ENCODE measurements around the gene ATM.

The ATM gene

DNA sequence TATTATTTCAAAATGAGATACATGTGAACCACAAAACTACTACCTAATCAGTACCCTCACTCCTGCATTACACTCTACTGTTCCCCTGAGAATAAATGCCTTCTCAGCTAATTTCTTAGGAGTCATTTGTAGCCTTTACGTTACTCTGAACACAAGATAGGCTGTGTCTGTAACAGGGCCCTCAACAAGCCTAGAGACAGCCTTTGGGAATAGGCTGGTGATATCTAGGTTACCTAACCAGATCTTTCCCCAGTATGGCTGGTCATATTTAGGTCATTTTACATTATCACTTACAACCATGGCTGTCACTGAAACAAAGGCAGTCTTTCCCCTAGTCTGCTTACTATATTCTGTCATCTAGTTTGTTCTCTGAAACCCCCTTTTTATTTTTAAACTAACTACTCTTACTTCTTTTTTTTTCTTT lies 14.2 kb downstream of the ATM start:
- intact Hi-C loops (cut with DNase I; ENCODE audit: low total_unique reads): no loop called here
- TF ChIP-seq, protein P1, sequence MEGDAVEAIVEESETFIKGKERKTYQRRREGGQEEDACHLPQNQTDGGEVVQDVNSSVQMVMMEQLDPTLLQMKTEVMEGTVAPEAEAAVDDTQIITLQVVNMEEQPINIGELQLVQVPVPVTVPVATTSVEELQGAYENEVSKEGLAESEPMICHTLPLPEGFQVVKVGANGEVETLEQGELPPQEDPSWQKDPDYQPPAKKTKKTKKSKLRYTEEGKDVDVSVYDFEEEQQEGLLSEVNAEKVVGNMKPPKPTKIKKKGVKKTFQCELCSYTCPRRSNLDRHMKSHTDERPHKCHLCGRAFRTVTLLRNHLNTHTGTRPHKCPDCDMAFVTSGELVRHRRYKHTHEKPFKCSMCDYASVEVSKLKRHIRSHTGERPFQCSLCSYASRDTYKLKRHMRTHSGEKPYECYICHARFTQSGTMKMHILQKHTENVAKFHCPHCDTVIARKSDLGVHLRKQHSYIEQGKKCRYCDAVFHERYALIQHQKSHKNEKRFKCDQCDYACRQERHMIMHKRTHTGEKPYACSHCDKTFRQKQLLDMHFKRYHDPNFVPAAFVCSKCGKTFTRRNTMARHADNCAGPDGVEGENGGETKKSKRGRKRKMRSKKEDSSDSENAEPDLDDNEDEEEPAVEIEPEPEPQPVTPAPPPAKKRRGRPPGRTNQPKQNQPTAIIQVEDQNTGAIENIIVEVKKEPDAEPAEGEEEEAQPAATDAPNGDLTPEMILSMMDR (IDR thresholded peaks at IDR 0.05): no peak
- Histone ChIP-seq H3K4me3 (no peak overlapping the region), H3K27me3 (no peaks in the 10 kb centered on the region), H3K36me3 (peaks cover 33 to 59% (median 37%) of the 10 kb centered on the region in 3 donors), H3K9me3 (no peaks in the 10 kb centered on the region), H3K4me1 (no peaks in the 10 kb centered on the region), H3K27ac (no peak overlapping the region)
- DNase-seq: no peak

DNA sequence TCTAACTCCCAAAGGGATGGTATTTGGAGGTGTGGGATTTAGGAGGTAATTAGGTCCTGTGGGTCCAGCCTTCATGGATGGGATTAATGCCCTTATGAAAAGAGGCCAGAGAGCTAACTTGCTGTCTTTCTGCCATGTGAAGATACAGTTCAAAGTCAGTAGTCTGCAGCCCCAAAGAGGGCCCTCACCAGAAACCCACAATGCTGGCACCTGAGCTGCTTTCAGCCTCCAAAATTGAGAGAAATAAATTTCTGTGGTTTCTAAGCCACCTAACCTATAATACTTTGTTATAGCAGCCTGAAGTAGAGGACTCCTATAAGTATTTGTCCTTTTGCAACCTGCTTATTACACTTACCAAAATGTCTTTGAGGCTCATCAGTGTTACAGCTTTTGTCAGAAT lies 16.2 kb downstream of the ATM start:
- H3K36me3 ChIP-seq: peaks cover 31 to 48% (median 37%) of the 10 kb centered on the region in 3 donors
- TF ChIP-seq, protein P1 (IDR thresholded peaks at IDR 0.05): no peak

DNA sequence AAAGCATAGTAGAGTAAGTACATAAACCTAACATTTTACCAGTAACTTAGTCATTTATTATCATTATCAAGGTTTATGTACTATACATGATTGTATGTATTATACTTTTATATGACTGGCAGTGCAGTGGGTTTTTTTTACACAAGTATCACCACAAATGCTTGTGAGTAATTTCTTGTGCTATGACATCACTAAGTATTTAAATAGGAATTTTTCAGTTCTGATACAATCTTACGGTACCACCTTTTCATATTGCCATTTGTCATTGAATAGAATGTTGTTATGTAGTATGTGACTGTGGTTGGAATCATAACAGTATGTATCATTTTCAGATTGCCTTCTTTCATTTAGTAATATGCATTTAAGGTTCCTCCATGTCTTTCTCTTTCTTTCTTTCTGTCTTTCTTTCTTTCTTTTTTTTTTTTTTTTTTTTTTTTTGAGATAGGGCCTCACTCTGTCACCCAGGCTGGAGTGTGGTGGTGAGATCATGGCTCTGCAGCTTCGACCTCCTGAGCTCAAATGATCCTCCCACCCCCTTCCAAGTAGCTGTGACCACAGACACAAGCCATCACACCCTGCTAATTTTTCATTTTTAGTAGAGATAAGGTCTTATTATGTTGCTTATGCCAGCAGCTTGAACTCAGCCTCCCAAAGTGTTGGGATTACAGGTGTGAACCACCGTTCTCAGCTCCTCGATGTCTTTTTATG lies 18.6 kb downstream of the ATM start:
- intact Hi-C loops (cut with DNase I; ENCODE audit: low total_unique reads): no loop called here
- Histone ChIP-seq H3K27me3 (no peaks in the 10 kb centered on the region), H3K4me1 (no peaks in the 10 kb centered on the region), H3K36me3 (peaks cover 16 to 38% (median 28%) of the 10 kb centered on the region in 3 donors), H3K27ac (no peak overlapping the region), H3K4me3 (no peak overlapping the region), H3K9me3 (no peaks in the 10 kb centered on the region)
- TF ChIP-seq, protein P1 (IDR thresholded peaks at IDR 0.05): no peak
- no peak for DNase-seq

More for the DNA sequence above, 16.2 kb downstream of the ATM start:
- no peaks in the 10 kb centered on the region for H3K27me3 ChIP-seq
- H3K9me3 ChIP-seq: no peaks in the 10 kb centered on the region
- H3K4me1 ChIP-seq: no peaks in the 10 kb centered on the region
- intact Hi-C loops (cut with DNase I; ENCODE audit: low total_unique reads): no loop called here
- DNase-seq: no peak
- H3K4me3 ChIP-seq: no peak overlapping the region
- no peak overlapping the region for H3K27ac ChIP-seq

DNA sequence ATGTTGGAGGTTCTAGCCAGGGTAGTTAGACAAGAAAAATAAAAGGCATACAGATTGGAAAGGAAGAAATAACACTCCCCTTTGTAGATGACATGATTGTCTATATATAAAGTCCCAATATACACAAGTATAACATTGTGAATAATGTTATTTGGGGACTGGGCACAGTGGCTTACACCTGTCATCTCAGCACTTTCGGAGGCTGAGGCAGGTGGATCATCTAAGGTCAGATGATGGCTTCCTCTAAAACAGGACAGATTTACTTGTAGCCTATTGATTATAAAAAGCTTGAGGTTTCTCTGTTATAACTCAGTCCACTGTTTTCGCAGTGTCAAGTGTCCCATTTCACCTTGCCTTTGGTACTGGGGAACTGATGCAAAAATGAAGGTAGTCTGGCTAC lies 19.6 kb downstream of the ATM start:
- Histone ChIP-seq H3K27ac (no peak overlapping the region), H3K9me3 (no peaks in the 10 kb centered on the region), H3K27me3 (no peaks in the 10 kb centered on the region), H3K36me3 (peaks cover 13 to 40% (median 19%) of the 10 kb centered on the region in 3 donors), H3K4me3 (no peak overlapping the region), H3K4me1 (no peaks in the 10 kb centered on the region)
- intact Hi-C loops (cut with DNase I; ENCODE audit: low total_unique reads): no loop called here
- TF ChIP-seq, protein P1 (IDR thresholded peaks at IDR 0.05): no peak
- no peak for DNase-seq

DNA sequence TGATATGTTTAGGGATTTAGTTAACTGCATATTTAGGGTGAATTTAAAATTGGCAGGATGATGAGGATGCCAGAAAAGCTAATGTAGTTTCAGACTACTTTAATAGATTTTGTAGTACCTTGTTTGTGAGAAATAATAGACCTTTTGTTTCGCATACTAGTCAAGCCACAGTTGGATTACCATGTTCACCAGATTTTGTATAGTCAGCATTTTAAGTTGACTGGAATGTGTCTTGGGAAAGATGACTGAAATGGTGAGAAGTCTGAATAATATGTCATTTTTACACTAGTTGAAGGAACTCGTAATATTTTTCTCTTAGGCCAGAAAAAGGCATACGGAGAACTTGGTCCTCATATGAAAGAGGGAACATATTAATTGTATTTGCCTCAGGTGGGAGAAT lies 23.4 kb downstream of the ATM start:
- intact Hi-C loops (cut with DNase I; ENCODE audit: low total_unique reads): no loop called here
- Histone ChIP-seq H3K4me3 (no peak overlapping the region), H3K4me1 (no peaks in the 10 kb centered on the region), H3K27ac (no peak overlapping the region), H3K9me3 (no peaks in the 10 kb centered on the region), H3K36me3 (peaks cover 26 to 59% (median 28%) of the 10 kb centered on the region in 3 donors), H3K27me3 (no peaks in the 10 kb centered on the region)
- DNase-seq: no peak
- TF ChIP-seq, protein P1 (IDR thresholded peaks at IDR 0.05): no peak
